PC-3 (cell line): Measurements from ENCODE around the gene MMP26. TPM values are rescaled to one million over a fixed set of nuclear protein-coding genes. Genes with fewer than 3 reads are reported as not detected.

Source experiments
- ATAC-seq: fragments of 200-7000 bp; cut with Tn5 transposase; 2 replicates; pipeline ENCODE4 v1.9.1; 2020; ENCODE audit warnings: mild to moderate bottlenecking, moderate library complexity
- BruUV-seq: library from RNA; stranded (reverse); fragments of 400-500 nt; replicated peaks from 2 replicates; lab custom pipeline; 2021; lab: Mats Ljungman, UMichigan
- CTCF ChIA-PET: fragments of 300-600 bp; sonication (Branson Sonifier 250); formaldehyde crosslinking; loops from one replicate; lab custom pipeline; 2022; ENCODE audit warnings: antibody characterized with exemption; lab: Charles Lee
- POLR2A ChIA-PET: fragments of 300-600 bp; sonication (Branson Sonifier 250); formaldehyde crosslinking; loops from one replicate; lab custom pipeline; 2022; ENCODE audit warnings: antibody characterized with exemption; ENCODE audit not compliant: unreplicated experiment; lab: Charles Lee
- DNase-seq: peaks from one replicate; pipeline ENCODE4 v3.0.0-alpha.2; 2015
- H2AFZ ChIP-seq: fragments of 300-600 bp; sonication (generic); 2 replicates; pipeline ENCODE4 v1.6.0; 2016; ENCODE audit warnings: antibody characterized with exemption, low read length
- H3F3A ChIP-seq: fragments of 300-600 bp; sonication (generic); one replicate; pipeline ENCODE4 v1.6.0; 2017; ENCODE audit warnings: antibody characterized with exemption, low read length, control low read depth, mild to moderate bottlenecking; ENCODE audit not compliant: unreplicated experiment
- H3K27ac ChIP-seq: fragments of 300-600 bp; sonication (generic); 2 replicates; pipeline ENCODE4 v1.5.1; 2016; ENCODE audit warnings: mild to moderate bottlenecking, low read length
- H3K27me3 ChIP-seq: fragments of 300-600 bp; sonication (generic); 2 replicates; pipeline ENCODE4 v1.6.1; 2016; ENCODE audit warnings: low read length, mixed read lengths
- H3K36me3 ChIP-seq: fragments of 300-600 bp; sonication (generic); 2 replicates; pipeline ENCODE4 v1.6.1; 2016; ENCODE audit warnings: low read depth, mixed run types, low read length, mixed read lengths
- H3K4me1 ChIP-seq: fragments of 300-600 bp; sonication (generic); 2 replicates; pipeline ENCODE4 v1.5.1; 2016; ENCODE audit warnings: low read length; ENCODE audit not compliant: insufficient read depth
- H3K4me2 ChIP-seq: fragments of 300-600 bp; sonication (generic); 2 replicates; pipeline ENCODE4 v1.6.0; 2016; ENCODE audit warnings: low read length
- H3K4me3 ChIP-seq: fragments of 300-600 bp; sonication (generic); 2 replicates; pipeline ENCODE4 v1.5.1; 2016; ENCODE audit warnings: mild to moderate bottlenecking, low read length, mixed read lengths
- H3K79me2 ChIP-seq: fragments of 300-600 bp; sonication (generic); 2 replicates; pipeline ENCODE4 v1.6.1; 2017; ENCODE audit warnings: low read length, mixed read lengths
- H3K9ac ChIP-seq: fragments of 300-600 bp; sonication (generic); 2 replicates; pipeline ENCODE4 v1.6.0; 2016; ENCODE audit warnings: mild to moderate bottlenecking, low read length
- H3K9me2 ChIP-seq: fragments of 300-600 bp; sonication (generic); replicated peaks from 2 replicates; pipeline ENCODE4 v1.6.1; 2016; ENCODE audit warnings: mixed run types, low read length, mixed read lengths
- H3K9me3 ChIP-seq: fragments of 300-600 bp; sonication (generic); 2 replicates; pipeline ENCODE4 v1.6.1; 2016; ENCODE audit warnings: low read length, mixed read lengths
- H4K20me1 ChIP-seq: fragments of 300-600 bp; sonication (generic); 2 replicates; pipeline ENCODE4 v1.6.1; 2016; ENCODE audit warnings: low read length, mixed read lengths
- CTCF ChIP-seq: fragments of 300-600 bp; sonication (generic); conservative IDR thresholded peaks from 2 replicates; pipeline ENCODE4 v1.5.1; 2017; ENCODE audit warnings: antibody characterized with exemption, low read depth, mild to moderate bottlenecking, low read length
- EZH2 ChIP-seq: fragments of 300-600 bp; sonication (generic); IDR thresholded peaks from one replicate; pipeline ENCODE4 v1.6.1; 2017; ENCODE audit warnings: antibody characterized with exemption, mild to moderate bottlenecking, low read length; ENCODE audit not compliant: unreplicated experiment
- EZH2phosphoT487 ChIP-seq: fragments of 300-600 bp; sonication (generic); IDR thresholded peaks from 2 replicates; pipeline ENCODE4 v1.6.1; 2018; ENCODE audit warnings: mild to moderate bottlenecking, antibody characterized with exemption, low read length, borderline replicate concordance
- intact Hi-C: fragments of 100-400 bp; cut with micrococcal nuclease; formaldehyde crosslinking; loops from 2 replicates; pipeline ENCODE4 v1.9.0; 2023
- total RNA-seq: library from RNA; depleted of rRNA; stranded (reverse); fragments of >200 nt; gene quantifications from 2 replicates; pipeline ENCODE4 v1.2.3, GENCODE V29; 2014

Gene MMP26
- total RNA-seq, 1 experiment from 2014 or later, result not detected

- no peaks in the 10 kb centered on the region for H3K79me2 ChIP-seq
- no peak for TF ChIP-seq EZH2
- TF ChIP-seq CTCF, result no peak
- TF ChIP-seq EZH2phosphoT487, result no peak
- no peak overlapping the region for H3K4me3 ChIP-seq
- no peaks in the 10 kb centered on the region for H3K9me2 ChIP-seq
- no peak overlapping the region for H3K4me2 ChIP-seq
- no peaks in the 10 kb centered on the region for H3K27me3 ChIP-seq
- no peak for ATAC-seq
- no TSS peak for BruUV-seq
- no peak overlapping the region for H2AFZ ChIP-seq
- intact Hi-C loops, result no loop called here
- no peak for DNase-seq
- ChIA-PET POLR2A (no interaction called here), CTCF (no interaction called here)
- H3K27ac ChIP-seq, result no peak overlapping the region
- H4K20me1 ChIP-seq, result no peaks in the 10 kb centered on the region
- H3K9ac ChIP-seq, result no peak overlapping the region
- no peaks in the 10 kb centered on the region for H3K9me3 ChIP-seq
- H3K4me1 ChIP-seq, result no peaks in the 10 kb centered on the region
- no peaks in the 10 kb centered on the region for H3K36me3 ChIP-seq
- H3F3A ChIP-seq, result no peaks in the 10 kb centered on the region
These were observed 30.8 kb upstream of the MMP26 start for GRCh38 chr11:4673781-4674180.

GRCh38 chr11:4677948-4678347, 26.6 kb upstream of the MMP26 start:
- Histone ChIP-seq H3K36me3 (no peaks in the 10 kb centered on the region), H3K4me3 (no peak overlapping the region), H3K4me1 (no peaks in the 10 kb centered on the region), H3K27me3 (no peaks in the 10 kb centered on the region), H3K79me2 (no peaks in the 10 kb centered on the region), H3K27ac (no peak overlapping the region), H3K9ac (no peak overlapping the region), H3F3A (no peaks in the 10 kb centered on the region), H4K20me1 (no peaks in the 10 kb centered on the region), H3K4me2 (no peak overlapping the region), H3K9me3 (no peaks in the 10 kb centered on the region), H3K9me2 (no peaks in the 10 kb centered on the region), H2AFZ (no peak overlapping the region)
- ChIA-PET CTCF (no interaction called here), POLR2A (no interaction called here)
- no peak for DNase-seq
- no peak for ATAC-seq
- intact Hi-C loops, result no loop called here
- no TSS peak for BruUV-seq
- TF ChIP-seq CTCF (no peak), EZH2phosphoT487 (no peak), EZH2 (no peak)

GRCh38 chr11:4680341-4680740, 24.2 kb upstream of the MMP26 start:
- ATAC-seq (no peak), DNase-seq (no peak)
- no peaks in the 10 kb centered on the region for H3K9me2 ChIP-seq
- H3K27me3 ChIP-seq, result no peaks in the 10 kb centered on the region
- H3K27ac ChIP-seq, result no peak overlapping the region
- no peaks in the 10 kb centered on the region for H3K4me1 ChIP-seq
- POLR2A ChIA-PET, result no interaction called here
- no TSS peak for BruUV-seq
- no peaks in the 10 kb centered on the region for H3K9me3 ChIP-seq
- H3K4me3 ChIP-seq, result no peak overlapping the region
- TF ChIP-seq EZH2, result no peak
- no peak overlapping the region for H3K4me2 ChIP-seq
- no peaks in the 10 kb centered on the region for H3F3A ChIP-seq
- H3K9ac ChIP-seq, result no peak overlapping the region
- CTCF ChIA-PET, result no interaction called here
- no peaks in the 10 kb centered on the region for H3K79me2 ChIP-seq
- intact Hi-C loops, result no loop called here
- no peaks in the 10 kb centered on the region for H4K20me1 ChIP-seq
- H3K36me3 ChIP-seq, result no peaks in the 10 kb centered on the region
- no peak overlapping the region for H2AFZ ChIP-seq
